GM06990 (cell line): Measurements from ENCODE around the gene SARM1.

Source experiments
- DNase-seq: peaks from one replicate; pipeline ENCODE4 v3.0.0-alpha.2; 2011; ENCODE audit not compliant: insufficient read length; ENCODE audit errors: extremely low read depth
- H3K27me3 ChIP-seq: replicated peaks from 2 replicates; pipeline ENCODE4 v1.6.0; 2011; ENCODE audit warnings: low read length; ENCODE audit not compliant: control insufficient read depth, insufficient read depth
- H3K36me3 ChIP-seq: 2 replicates; pipeline ENCODE4 v1.5.1; 2011; ENCODE audit warnings: low read length; ENCODE audit not compliant: control insufficient read depth, insufficient read depth
- H3K4me3 ChIP-seq: replicated peaks from 2 replicates; pipeline ENCODE4 v1.5.1; 2011; ENCODE audit warnings: low read depth, mild to moderate bottlenecking, control low read depth, low read length
- TF ChIP-seq, protein P1 (sequence below): IDR thresholded peaks from 2 replicates; pipeline ENCODE4 v1.5.1; 2011; ENCODE audit warnings: low read length, control low read depth, mild to moderate bottlenecking, inconsistent platforms; ENCODE audit not compliant: insufficient read depth, poor library complexity, severe bottlenecking

The SARM1 gene

DNA sequence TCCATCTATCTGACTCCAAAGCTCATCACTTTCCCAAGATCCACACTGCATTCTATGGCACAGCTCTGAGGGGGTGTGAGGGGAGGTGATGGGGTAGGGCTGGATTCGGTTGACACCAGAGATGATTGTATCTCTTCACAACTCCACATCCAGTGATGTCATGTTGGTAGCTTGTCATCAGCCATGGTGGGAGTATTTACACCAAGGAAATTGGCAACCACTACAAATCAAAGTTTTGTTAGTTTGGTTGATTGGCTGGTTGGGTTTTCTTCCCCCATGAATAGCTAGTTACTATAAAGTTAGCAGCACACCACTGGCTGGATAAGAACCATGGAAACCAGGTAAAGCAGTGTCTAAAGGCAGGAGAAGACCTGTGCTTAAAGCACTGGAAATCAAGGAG lies 19.5 kb downstream of the SARM1 start:
- Histone ChIP-seq H3K36me3 (peaks cover 10% of the 10 kb centered on the region), H3K4me3 (no peak overlapping the region), H3K27me3 (no peaks in the 10 kb centered on the region)
- TF ChIP-seq, protein P1, sequence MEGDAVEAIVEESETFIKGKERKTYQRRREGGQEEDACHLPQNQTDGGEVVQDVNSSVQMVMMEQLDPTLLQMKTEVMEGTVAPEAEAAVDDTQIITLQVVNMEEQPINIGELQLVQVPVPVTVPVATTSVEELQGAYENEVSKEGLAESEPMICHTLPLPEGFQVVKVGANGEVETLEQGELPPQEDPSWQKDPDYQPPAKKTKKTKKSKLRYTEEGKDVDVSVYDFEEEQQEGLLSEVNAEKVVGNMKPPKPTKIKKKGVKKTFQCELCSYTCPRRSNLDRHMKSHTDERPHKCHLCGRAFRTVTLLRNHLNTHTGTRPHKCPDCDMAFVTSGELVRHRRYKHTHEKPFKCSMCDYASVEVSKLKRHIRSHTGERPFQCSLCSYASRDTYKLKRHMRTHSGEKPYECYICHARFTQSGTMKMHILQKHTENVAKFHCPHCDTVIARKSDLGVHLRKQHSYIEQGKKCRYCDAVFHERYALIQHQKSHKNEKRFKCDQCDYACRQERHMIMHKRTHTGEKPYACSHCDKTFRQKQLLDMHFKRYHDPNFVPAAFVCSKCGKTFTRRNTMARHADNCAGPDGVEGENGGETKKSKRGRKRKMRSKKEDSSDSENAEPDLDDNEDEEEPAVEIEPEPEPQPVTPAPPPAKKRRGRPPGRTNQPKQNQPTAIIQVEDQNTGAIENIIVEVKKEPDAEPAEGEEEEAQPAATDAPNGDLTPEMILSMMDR = no peak
- no peak for DNase-seq

DNA sequence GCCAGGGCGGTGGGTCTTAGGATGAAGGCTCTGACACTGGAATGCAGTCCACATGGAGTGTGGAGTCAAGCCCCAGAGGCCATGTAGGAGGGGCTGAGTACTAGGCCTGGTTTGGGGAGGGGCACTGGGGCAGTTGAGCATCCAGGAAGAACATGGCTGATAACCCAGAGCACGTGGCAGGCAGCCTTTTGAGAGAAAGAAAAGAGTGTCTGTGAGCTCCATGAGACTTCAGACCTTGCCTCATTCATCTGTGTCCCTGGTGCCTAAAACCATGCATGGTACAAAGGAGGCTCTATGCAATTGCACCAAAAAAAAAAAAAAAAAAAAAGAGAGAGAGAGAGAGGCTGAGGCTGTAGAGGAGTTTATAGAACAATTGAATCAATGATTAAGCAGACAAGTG lies 19.9 kb downstream of the SARM1 start:
- no peaks in the 10 kb centered on the region for H3K27me3 ChIP-seq
- peaks cover 14% of the 10 kb centered on the region for H3K36me3 ChIP-seq
- no peak overlapping the region for H3K4me3 ChIP-seq
- DNase-seq = no peak
- TF ChIP-seq, protein P1 = no peak

DNA sequence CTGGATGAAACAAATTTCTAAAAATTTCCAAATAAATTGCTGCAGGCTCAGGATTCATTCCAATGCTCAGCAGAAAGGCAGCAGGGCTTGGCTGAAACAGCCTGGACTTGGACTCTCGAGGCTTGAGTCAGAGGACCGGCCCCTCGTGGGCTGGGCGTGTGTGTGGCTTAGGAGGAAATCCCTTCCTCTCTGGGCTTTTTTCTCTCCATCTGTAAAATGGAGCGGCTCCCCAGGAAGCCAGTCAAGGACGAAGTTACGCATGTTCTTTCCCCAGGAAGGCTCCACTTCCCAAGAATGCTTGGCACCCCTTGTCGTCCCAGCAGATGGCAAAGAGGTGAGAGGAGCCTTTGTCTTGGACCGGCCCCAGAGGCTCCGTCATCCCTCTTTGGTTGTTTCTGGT lies 21.0 kb downstream of the SARM1 start:
- Histone ChIP-seq H3K36me3 (peaks cover 18% of the 10 kb centered on the region), H3K27me3 (no peaks in the 10 kb centered on the region), H3K4me3 (no peak overlapping the region)
- no peak for DNase-seq
- TF ChIP-seq, protein P1 = no peak

DNA sequence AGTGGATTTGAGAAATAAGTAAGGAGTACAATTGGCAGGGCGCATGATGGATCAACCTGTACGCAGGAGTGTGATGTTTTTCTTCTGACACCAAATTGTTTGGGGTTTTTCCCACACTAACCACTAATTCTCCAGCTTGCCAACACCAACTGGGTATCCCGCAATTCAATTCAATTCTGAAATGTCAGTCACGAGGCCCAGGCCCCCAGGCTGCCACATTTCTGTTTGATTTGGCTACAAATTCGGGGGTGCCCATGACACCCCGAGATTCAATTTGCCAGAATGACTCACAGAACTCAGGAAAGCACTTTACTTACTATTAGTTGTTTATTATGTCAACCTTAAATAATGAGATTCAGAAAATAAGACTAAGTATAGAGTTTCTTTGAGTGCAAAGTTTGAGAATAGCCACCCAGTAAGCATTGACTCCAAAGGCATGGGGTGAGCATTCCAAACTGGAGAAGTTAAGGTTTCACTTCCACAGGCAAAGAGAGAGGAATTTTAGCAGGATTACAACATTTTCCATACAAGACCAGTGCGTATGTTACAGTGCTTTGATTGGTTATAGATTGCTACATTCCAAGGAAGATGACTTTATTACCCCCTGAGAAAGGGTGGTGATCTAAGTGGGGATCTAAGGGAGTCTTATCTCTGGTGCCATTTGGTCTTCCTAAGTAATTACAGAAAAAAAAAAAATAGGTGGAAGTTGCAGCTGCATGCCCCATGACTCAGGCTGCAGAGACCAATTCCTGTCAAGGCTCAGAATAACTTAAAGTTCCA lies 23.0 kb downstream of the SARM1 start:
- no peak for DNase-seq
- H3K36me3 ChIP-seq = peaks cover 25% of the 10 kb centered on the region
- TF ChIP-seq, protein P1 = no peak
- H3K4me3 ChIP-seq = no peak overlapping the region
- no peaks in the 10 kb centered on the region for H3K27me3 ChIP-seq

DNA sequence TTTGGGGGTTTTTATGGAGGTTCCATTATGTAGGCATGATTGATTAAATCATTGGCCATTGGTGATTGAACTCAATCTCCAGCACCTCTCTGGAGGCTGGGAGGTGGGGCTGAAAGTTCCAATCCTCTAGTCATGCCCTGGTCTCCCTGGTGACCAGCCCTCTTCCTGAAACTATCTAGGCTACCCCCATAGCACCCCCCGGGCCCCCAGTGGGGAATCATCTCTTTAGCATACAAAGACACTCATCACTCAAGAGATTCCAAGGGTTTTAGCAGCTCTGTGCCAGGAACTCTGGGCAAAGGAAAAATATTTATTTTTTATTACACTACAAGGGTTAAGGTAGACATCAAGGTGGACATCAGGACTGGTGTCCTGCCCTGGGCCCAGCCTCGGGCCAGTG lies 23.9 kb downstream of the SARM1 start:
- Histone ChIP-seq H3K27me3 (no peaks in the 10 kb centered on the region), H3K36me3 (peaks cover 25% of the 10 kb centered on the region), H3K4me3 (no peak overlapping the region)
- TF ChIP-seq, protein P1 = no peak
- no peak for DNase-seq
